K562 (cell line): ENCODE results near the gene SGMS1. TPM values are rescaled to one million over a fixed set of nuclear protein-coding genes. Genes with fewer than 3 reads are reported as not detected.
A peak's percentile ranks its signal among the peaks of the same experiment; 100 is the strongest.

Source experiments
- ARID1B ChIP-seq: fragments of 450-650 bp; IDR thresholded peaks from 2 replicates; pipeline ENCODE4 v1.6.1; 2016; ENCODE audit warnings: antibody characterized with exemption, mild to moderate bottlenecking, inconsistent platforms
- C11orf30 ChIP-seq: fragments of 450-650 bp; IDR thresholded peaks from 2 replicates; pipeline ENCODE4 v1.6.1; 2016; ENCODE audit warnings: low read depth, mild to moderate bottlenecking
- CBX3 ChIP-seq, 2 experiments: IDR thresholded peaks; 1 replicate in 1 of 2; 2 replicates in 1 of 2; pipeline ENCODE4 v1.6.1; 2012; ENCODE audit warnings: inconsistent platforms in 2 of 2, low read length in 2 of 2, borderline replicate concordance in 1 of 2, control low read depth in 1 of 2
- CSDE1 ChIP-seq, 2 experiments: fragments of 450-650 bp; IDR thresholded peaks; 2 replicates each; pipeline ENCODE4 v1.6.1; 2016; ENCODE audit warnings: mild to moderate bottlenecking in 1 of 2
- FOSL1 ChIP-seq: fragments of 200-800 bp; sonication (Bioruptor generic); conservative IDR thresholded peaks from 2 replicates; pipeline ENCODE4 v1.6.1; 2016; ENCODE audit warnings: missing genetic modification characterization, missing compliant biosample characterization
- GATAD2B ChIP-seq: fragments of 450-650 bp; IDR thresholded peaks from 2 replicates; pipeline ENCODE4 v1.6.1; 2017; ENCODE audit warnings: mild to moderate bottlenecking, borderline replicate concordance
- JUNB ChIP-seq: fragments of 450-650 bp; formaldehyde crosslinking; conservative IDR thresholded peaks from 2 replicates; pipeline ENCODE4 v1.4.0; 2020; ENCODE audit warnings: mild to moderate bottlenecking
- MTA3 ChIP-seq: fragments of 450-650 bp; formaldehyde crosslinking; IDR thresholded peaks from 2 replicates; pipeline ENCODE4 v1.6.1; 2017; ENCODE audit warnings: mild to moderate bottlenecking, borderline replicate concordance
- NBN ChIP-seq: fragments of 450-650 bp; IDR thresholded peaks from 2 replicates; pipeline ENCODE4 v1.6.1; 2016; ENCODE audit warnings: low read depth, mild to moderate bottlenecking
- REST ChIP-seq, 2 experiments: fragments of 450-650 bp; formaldehyde crosslinking in 1 of 2; IDR thresholded peaks; 2 replicates each; pipeline versions ENCODE4 v1.4.0 to v1.6.1; 2014 to 2020; ENCODE audit warnings: mild to moderate bottlenecking in 2 of 2, borderline replicate concordance in 1 of 2, low read depth in 1 of 2
- ZEB2 ChIP-seq: fragments of 450-650 bp; IDR thresholded peaks from 2 replicates; pipeline ENCODE4 v1.6.1; 2016
- ZFP36 ChIP-seq: fragments of 150-350 bp; IDR thresholded peaks from 2 replicates; pipeline ENCODE4 v1.6.1; 2018; ENCODE audit warnings: low read length, low read depth; ENCODE audit not compliant: partially characterized antibody
- ZNF24 ChIP-seq: fragments of 450-650 bp; IDR thresholded peaks from 2 replicates; pipeline ENCODE4 v1.6.1; 2016
- ZNF592 ChIP-seq: fragments of 450-650 bp; IDR thresholded peaks from 2 replicates; pipeline ENCODE4 v1.6.1; 2017; ENCODE audit warnings: antibody characterized with exemption, mild to moderate bottlenecking
- ZNF696 ChIP-seq: fragments of 250-450 bp; sonication (Bioruptor Pico); conservative IDR thresholded peaks from 2 replicates; pipeline ENCODE4 v1.4.0; 2020; ENCODE audit warnings: mild to moderate bottlenecking, moderate library complexity
- polyA plus RNA-seq, 8 experiments: library from polyadenylated mRNA; depleted of rRNA in 4 of 8; stranded (reverse) in 5 of 8; unstranded in 3 of 8; fragments of >200 nt; fragmentation: Nextera tagmentation in 2 of 8; fragmentation: Illumina TruSeq in 1 of 8; extraction: Ambion mirVana in 2 of 8; extraction: Trizol in 1 of 8; gene quantifications; 2 replicates each; pipeline versions ENCODE4 v1.2.1 to v1.2.3, GENCODE V29; 2011 to 2014; ENCODE audit warnings: inconsistent platforms in 1 of 8, missing spikeins in 1 of 8
- total RNA-seq, 7 experiments: library from RNA; depleted of rRNA in 6 of 7; stranded (reverse); fragments of >200 nt in 6 of 7; fragmentation: Illumina TruSeq in 2 of 7; extraction: Trizol in 2 of 7; gene quantifications; 2 replicates each; pipeline versions ENCODE4 v1.2.1 to v1.2.3, GENCODE V29; 2011 to 2021; ENCODE audit warnings: low replicate concordance in 1 of 7

The SGMS1 gene
- total and polyA plus RNA-seq, 9 of the 15 experiments (the other 6 are each of a cell fraction or from before 2014, with no cell fraction given): 22.6 to 232 (median 82.2) TPM

- TF ChIP-seq REST (IDR thresholded peaks at IDR 0.05; ENCODE audit: borderline replicate concordance) (peak; percentile 46), REST (CRISPR knock-in tag; IDR thresholded peaks at IDR 0.05; ENCODE audit: low read depth) (no peak), ARID1B (peak; percentile 55), ZNF24 (no peak), C11orf30 (peak; percentile 75), MTA3 (0 out of 2 replicates have a peak, but pooled peaks have one; percentile 32), ZNF696 (CRISPR knock-in tag) (no peak), JUNB (CRISPR knock-in tag) (peak; percentile 58; the same call in 1 of the 2 replicates), GATAD2B (peak; percentile 30; the same call in 1 of the 2 replicates), ZNF592 (peak; percentile 71), ZEB2 (peak; percentile 65), NBN (0 out of 2 replicates have a peak, but pooled peaks have one; percentile 64), ZFP36 (peak; percentile 20), CBX3 (IDR thresholded peaks at IDR 0.05; ENCODE audit: borderline replicate concordance in 1 of 2, low read length in 2 of 2) (peak in 1 of 2 experiments; percentile 34; a peak in 1 of 3 replicates), FOSL1 (tag) (peak; percentile 80), CSDE1 (IDR thresholded peaks at IDR 0.05) (no peak)
These were observed 40.7 kb downstream of the SGMS1 start (continued) for GRCh38 chr10:50582766-50583762.
